ENCODE data around the gene PDE9A.
"Not testable (repeated sequence)": the region's sequence is repeated elsewhere in the genome, so short reads cannot be mapped to it uniquely, and the experiment has no call there.

PDE9A gene

DNA sequence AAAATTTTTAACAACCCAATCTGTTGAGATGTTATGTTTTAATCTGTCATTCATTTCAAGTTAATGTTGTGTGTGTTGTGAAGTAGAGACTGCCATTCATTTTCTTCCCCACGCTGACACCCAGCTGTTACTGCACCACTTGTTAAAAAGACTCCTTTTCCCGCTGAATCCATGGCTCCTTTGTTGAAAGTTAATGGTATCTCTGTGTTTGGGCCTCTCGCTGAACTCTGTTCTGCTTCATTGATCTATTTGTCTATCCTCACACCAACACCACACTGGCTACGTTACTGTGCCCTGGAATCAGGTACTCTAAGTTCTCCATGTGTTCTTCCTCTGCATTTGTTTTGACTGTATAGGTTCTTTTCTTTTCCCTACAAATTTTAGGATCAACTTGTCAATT lies 58.2 kb downstream of the PDE9A start:
- ATAC-seq (ENCODE audit: insufficient read depth, low read depth) (no peak), DNase-seq (no peak)
- no peak for TF ChIP-seq EZH2 (IDR thresholded peaks at IDR 0.05; ENCODE audit: borderline replicate concordance, low read depth, low read length, severe bottlenecking)
- TF ChIP-seq, protein P1, sequence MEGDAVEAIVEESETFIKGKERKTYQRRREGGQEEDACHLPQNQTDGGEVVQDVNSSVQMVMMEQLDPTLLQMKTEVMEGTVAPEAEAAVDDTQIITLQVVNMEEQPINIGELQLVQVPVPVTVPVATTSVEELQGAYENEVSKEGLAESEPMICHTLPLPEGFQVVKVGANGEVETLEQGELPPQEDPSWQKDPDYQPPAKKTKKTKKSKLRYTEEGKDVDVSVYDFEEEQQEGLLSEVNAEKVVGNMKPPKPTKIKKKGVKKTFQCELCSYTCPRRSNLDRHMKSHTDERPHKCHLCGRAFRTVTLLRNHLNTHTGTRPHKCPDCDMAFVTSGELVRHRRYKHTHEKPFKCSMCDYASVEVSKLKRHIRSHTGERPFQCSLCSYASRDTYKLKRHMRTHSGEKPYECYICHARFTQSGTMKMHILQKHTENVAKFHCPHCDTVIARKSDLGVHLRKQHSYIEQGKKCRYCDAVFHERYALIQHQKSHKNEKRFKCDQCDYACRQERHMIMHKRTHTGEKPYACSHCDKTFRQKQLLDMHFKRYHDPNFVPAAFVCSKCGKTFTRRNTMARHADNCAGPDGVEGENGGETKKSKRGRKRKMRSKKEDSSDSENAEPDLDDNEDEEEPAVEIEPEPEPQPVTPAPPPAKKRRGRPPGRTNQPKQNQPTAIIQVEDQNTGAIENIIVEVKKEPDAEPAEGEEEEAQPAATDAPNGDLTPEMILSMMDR (IDR thresholded peaks at IDR 0.05; ENCODE audit: borderline replicate concordance, extremely low read depth, low read length, poor library complexity, severe bottlenecking) = no peak
- no peaks in the 10 kb centered on the region for H3K79me2 ChIP-seq (ENCODE audit: insufficient read depth, low read length)
- H3K4me1 ChIP-seq (ENCODE audit: insufficient read depth, low read length) = no peaks in the 10 kb centered on the region
- H3K27ac ChIP-seq (ENCODE audit: low read length) = no peak overlapping the region
- H4K20me1 ChIP-seq (ENCODE audit: insufficient read depth, low read length) = no peaks in the 10 kb centered on the region
- H3K4me2 ChIP-seq (ENCODE audit: insufficient read depth, low read length) = no peak overlapping the region
- H3K4me3 ChIP-seq (ENCODE audit: low read depth in 1 of 2, low read length in 2 of 2) = no peak overlapping the region
- H3K9ac ChIP-seq (ENCODE audit: low read depth, low read length) = no peak overlapping the region
- no peaks in the 10 kb centered on the region for H3K27me3 ChIP-seq (ENCODE audit: insufficient read depth, low read length, poor library complexity)
- no peak overlapping the region for H2AFZ ChIP-seq (ENCODE audit: low read depth, low read length)
- H3K36me3 ChIP-seq (ENCODE audit: insufficient read depth, low read length) = no peaks in the 10 kb centered on the region
- H3K9me3 ChIP-seq (ENCODE audit: insufficient read depth, low read length, severe bottlenecking) = no peaks in the 10 kb centered on the region

- not testable (repeated sequence) for H3K27me3 ChIP-seq (ENCODE audit: insufficient read depth, low read length, poor library complexity); H3K27ac ChIP-seq (ENCODE audit: low read length); DNase-seq; H2AFZ ChIP-seq (ENCODE audit: low read depth, low read length); ATAC-seq (ENCODE audit: insufficient read depth, low read depth); H3K79me2 ChIP-seq (ENCODE audit: insufficient read depth, low read length); H3K4me1 ChIP-seq (ENCODE audit: insufficient read depth, low read length); H4K20me1 ChIP-seq (ENCODE audit: insufficient read depth, low read length); H3K4me2 ChIP-seq (ENCODE audit: insufficient read depth, low read length); H3K36me3 ChIP-seq (ENCODE audit: insufficient read depth, low read length); H3K9me3 ChIP-seq (ENCODE audit: insufficient read depth, low read length, severe bottlenecking); H3K4me3 ChIP-seq (ENCODE audit: low read depth in 1 of 2, low read length in 2 of 2); H3K9ac ChIP-seq (ENCODE audit: low read depth, low read length)
These were observed 62.0 kb downstream of the PDE9A start for GRCh38 chr21:42715427-42715826.

DNA sequence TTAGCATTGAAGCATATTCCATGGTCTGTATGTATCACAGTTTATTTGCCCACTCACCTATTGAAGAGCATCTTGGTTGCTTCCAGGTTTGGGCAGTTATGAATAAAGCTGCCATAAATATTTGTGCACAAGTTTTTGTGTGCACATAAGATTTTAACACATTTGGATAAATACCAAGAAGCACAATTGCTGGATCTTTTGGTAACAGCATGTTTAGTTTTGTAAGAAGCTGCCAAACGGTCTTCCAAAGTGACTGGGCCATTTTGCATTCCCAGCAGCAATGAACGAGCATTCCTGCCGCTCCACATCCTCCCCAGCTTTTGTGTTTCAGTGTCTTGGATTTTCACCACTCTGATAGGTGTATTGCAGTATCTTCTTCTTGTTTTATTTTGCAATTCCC lies 62.7 kb downstream of the PDE9A start:
- ATAC-seq (ENCODE audit: insufficient read depth, low read depth) = no peak
- no peaks in the 10 kb centered on the region for H3K36me3 ChIP-seq (ENCODE audit: insufficient read depth, low read length)
- H3K4me3 ChIP-seq (ENCODE audit: low read depth in 1 of 2, low read length in 2 of 2) = no peak overlapping the region
- no peak overlapping the region for H3K9ac ChIP-seq (ENCODE audit: low read depth, low read length)
- DNase-seq = no peak
- no peaks in the 10 kb centered on the region for H3K27me3 ChIP-seq (ENCODE audit: insufficient read depth, low read length, poor library complexity)
- no peaks in the 10 kb centered on the region for H4K20me1 ChIP-seq (ENCODE audit: insufficient read depth, low read length)
- no peaks in the 10 kb centered on the region for H3K4me1 ChIP-seq (ENCODE audit: insufficient read depth, low read length)
- H3K9me3 ChIP-seq (ENCODE audit: insufficient read depth, low read length, severe bottlenecking) = no peaks in the 10 kb centered on the region
- H3K27ac ChIP-seq (ENCODE audit: low read length) = no peak overlapping the region
- H2AFZ ChIP-seq (ENCODE audit: low read depth, low read length) = no peak overlapping the region
- H3K79me2 ChIP-seq (ENCODE audit: insufficient read depth, low read length) = no peaks in the 10 kb centered on the region
- no peak overlapping the region for H3K4me2 ChIP-seq (ENCODE audit: insufficient read depth, low read length)
- TF ChIP-seq, protein P1 (IDR thresholded peaks at IDR 0.05; ENCODE audit: borderline replicate concordance, extremely low read depth, low read length, poor library complexity, severe bottlenecking) = no peak
- no peak for TF ChIP-seq EZH2 (IDR thresholded peaks at IDR 0.05; ENCODE audit: borderline replicate concordance, low read depth, low read length, severe bottlenecking)

GRCh38 chr21:42720484-42720883 lies 67.1 kb downstream of the PDE9A start:
- not testable (repeated sequence) for H4K20me1 ChIP-seq (ENCODE audit: insufficient read depth, low read length); H3K4me1 ChIP-seq (ENCODE audit: insufficient read depth, low read length); H3K27ac ChIP-seq (ENCODE audit: low read length); H3K27me3 ChIP-seq (ENCODE audit: insufficient read depth, low read length, poor library complexity); H3K9ac ChIP-seq (ENCODE audit: low read depth, low read length); H3K9me3 ChIP-seq (ENCODE audit: insufficient read depth, low read length, severe bottlenecking); H3K79me2 ChIP-seq (ENCODE audit: insufficient read depth, low read length); DNase-seq; ATAC-seq (ENCODE audit: insufficient read depth, low read depth); H3K4me2 ChIP-seq (ENCODE audit: insufficient read depth, low read length); H3K36me3 ChIP-seq (ENCODE audit: insufficient read depth, low read length); H3K4me3 ChIP-seq (ENCODE audit: low read depth in 1 of 2, low read length in 2 of 2); H2AFZ ChIP-seq (ENCODE audit: low read depth, low read length)

Data from DND-41 (cell line).